HepG2 (cell line): ENCODE results near the gene FRMD1. TPM values are rescaled to one million over a fixed set of nuclear protein-coding genes. Genes with fewer than 3 reads are reported as not detected.

Source experiments
- ATAC-seq: fragments of 200-7000 bp; cut with Tn5 transposase; 3 replicates; pipeline ENCODE4 v1.9.1; 2020; ENCODE audit warnings: mild to moderate bottlenecking, moderate library complexity
- BruUV-seq: library from RNA; stranded (reverse); fragments of 400-500 nt; replicated peaks from 2 replicates; lab custom pipeline; 2021; lab: Mats Ljungman, UMichigan
- CTCF ChIA-PET: fragments of 300-600 bp; formaldehyde crosslinking; extraction: SDS; loops from one replicate; lab custom pipeline; 2021; ENCODE audit warnings: low total read pairs, inconsistent platforms, low intra/inter-chr PET ratio; lab: Yijun Ruan, JAX
- POLR2A ChIA-PET: fragments of 350-600 bp; sonication (Branson Sonifier 250); formaldehyde crosslinking; loops from one replicate; lab custom pipeline; 2020; ENCODE audit warnings: antibody characterized with exemption, inconsistent platforms; lab: Yijun Ruan, JAX
- DNase-seq: peaks from one replicate; pipeline ENCODE4 v3.0.0-alpha.2; 2015; ENCODE audit warnings: low spot score
- FAIRE-seq: peaks from 3 replicates; lab custom pipeline; 2011; peaks lifted over from hg19 to GRCh38; lab: Jason Lieb, UNC
- H2AFZ ChIP-seq: one replicate; pipeline ENCODE4 v1.6.1; 2011; ENCODE audit warnings: low read length, inconsistent platforms
- H3K27ac ChIP-seq: fragments of 300-600 bp; 3 replicates; pipeline ENCODE4 v1.8.0; 2011; ENCODE audit warnings: mixed run types, mild to moderate bottlenecking, mixed read lengths, low read length, inconsistent platforms; ENCODE audit not compliant: insufficient read depth; ENCODE audit errors: extremely low read length
- H3K27me3 ChIP-seq, 2 experiments: fragments of 200-600 bp in 1 of 2; 2 replicates in 1 of 2; 3 replicates in 1 of 2; pipeline versions ENCODE4 v1.6.0 to v1.8.0; 2011; ENCODE audit warnings: low read length in 2 of 2, mild to moderate bottlenecking in 2 of 2, moderate library complexity in 2 of 2, inconsistent platforms in 1 of 2; ENCODE audit not compliant: insufficient read depth in 2 of 2, control insufficient read depth in 1 of 2
- H3K36me3 ChIP-seq, 2 experiments: fragments of 200-600 bp in 1 of 2; replicated peaks in 1 of 2; 2 replicates in 1 of 2; 3 replicates in 1 of 2; pipeline versions ENCODE4 v1.5.1 to v1.8.0; 2011; ENCODE audit warnings: low read length in 2 of 2, inconsistent platforms in 1 of 2; ENCODE audit not compliant: insufficient read depth in 2 of 2, control insufficient read depth in 1 of 2
- H3K4me1 ChIP-seq: 2 replicates; pipeline ENCODE4 v1.5.1; 2012; ENCODE audit warnings: low read length, inconsistent platforms; ENCODE audit not compliant: insufficient read depth
- H3K4me2 ChIP-seq: 2 replicates; pipeline ENCODE4 v1.6.0; 2011; ENCODE audit warnings: low read depth, low read length, inconsistent platforms
- H3K4me3 ChIP-seq, 3 experiments: fragments of 200-600 bp in 1 of 3; sonication (generic), shearing (Covaris generic) in 1 of 3; replicated peaks in 1 of 3; 2 replicates each; pipeline ENCODE4 v1.5.1; 2011 to 2016; ENCODE audit warnings: low read length in 3 of 3, inconsistent platforms in 2 of 3, low read depth in 2 of 3, mild to moderate bottlenecking in 2 of 3, control low read depth in 1 of 3, mixed read lengths in 1 of 3; ENCODE audit not compliant: insufficient read depth in 1 of 3
- H3K79me2 ChIP-seq: one replicate; pipeline ENCODE4 v1.6.1; 2011; ENCODE audit warnings: low read length, inconsistent platforms; ENCODE audit not compliant: insufficient read depth
- H3K9ac ChIP-seq: 2 replicates; pipeline ENCODE4 v1.6.0; 2011; ENCODE audit warnings: mild to moderate bottlenecking, low read depth, low read length, inconsistent platforms; ENCODE audit not compliant: insufficient read depth
- H3K9me3 ChIP-seq: 2 replicates; pipeline ENCODE4 v1.5.1; 2012; ENCODE audit warnings: mild to moderate bottlenecking, low read length
- H4K20me1 ChIP-seq: 2 replicates; pipeline ENCODE4 v1.6.0; 2011; ENCODE audit warnings: inconsistent platforms, mild to moderate bottlenecking, low read length, moderate library complexity; ENCODE audit not compliant: insufficient read depth
- ATF2 ChIP-seq: sonication (generic); formaldehyde crosslinking; IDR thresholded peaks from 2 replicates; pipeline ENCODE4 v1.4.0; 2020; ENCODE audit warnings: missing genetic modification reagents
- ERF ChIP-seq: IDR thresholded peaks from 2 replicates; pipeline ENCODE4 v1.6.1; 2018; ENCODE audit warnings: missing biosample characterization, missing genetic modification reagents
- HMG20A ChIP-seq: IDR thresholded peaks from 2 replicates; pipeline ENCODE4 v1.6.1; 2016; ENCODE audit warnings: borderline replicate concordance
- HNF4A ChIP-seq: sonication (generic); formaldehyde crosslinking; IDR thresholded peaks from 2 replicates; pipeline ENCODE4 v1.4.0; 2020; ENCODE audit warnings: missing genetic modification reagents
- HOXA3 ChIP-seq: sonication (generic); formaldehyde crosslinking; IDR thresholded peaks from 2 replicates; pipeline ENCODE4 v1.5.0; 2020; ENCODE audit warnings: missing genetic modification reagents
- MTF1 ChIP-seq: sonication (generic); formaldehyde crosslinking; IDR thresholded peaks from 2 replicates; pipeline ENCODE4 v1.5.0; 2020; ENCODE audit warnings: missing genetic modification reagents
- NFE2 ChIP-seq: sonication (generic); formaldehyde crosslinking; IDR thresholded peaks from 2 replicates; pipeline ENCODE4 v1.4.0; 2020; ENCODE audit warnings: missing genetic modification reagents
- PCBP2 ChIP-seq: fragments of 200-400 bp; formaldehyde crosslinking; optimal IDR thresholded peaks from 2 replicates; pipeline ENCODE3; 2018; ENCODE audit warnings: low read length, low read depth; ENCODE audit not compliant: poor library complexity, severe bottlenecking
- POLR2A ChIP-seq, 2 experiments: IDR thresholded peaks; 2 replicates each; pipeline ENCODE4 v1.6.1; 2011; ENCODE audit warnings: low read depth in 2 of 2, low read length in 2 of 2, mild to moderate bottlenecking in 1 of 2, moderate library complexity in 1 of 2; ENCODE audit not compliant: insufficient read depth in 1 of 2
- SNAPC4 ChIP-seq: sonication (generic); formaldehyde crosslinking; IDR thresholded peaks from 2 replicates; pipeline ENCODE4 v1.4.0; 2020; ENCODE audit warnings: mild to moderate bottlenecking, missing genetic modification reagents
- ZBTB42 ChIP-seq: sonication (generic); formaldehyde crosslinking; IDR thresholded peaks from 2 replicates; pipeline ENCODE4 v1.5.0; 2020; ENCODE audit warnings: mild to moderate bottlenecking, missing genetic modification reagents
- ZNF205 ChIP-seq: IDR thresholded peaks from 2 replicates; pipeline ENCODE4 v1.6.1; 2018; ENCODE audit warnings: missing biosample characterization, missing genetic modification reagents
- ZNF484 ChIP-seq: sonication (generic); formaldehyde crosslinking; IDR thresholded peaks from 2 replicates; pipeline ENCODE4 v1.5.1; 2020; ENCODE audit warnings: mild to moderate bottlenecking, low read depth, missing genetic modification reagents, borderline replicate concordance
- ZNF576 ChIP-seq: sonication (generic); formaldehyde crosslinking; IDR thresholded peaks from 2 replicates; pipeline ENCODE4 v1.4.0; 2020; ENCODE audit warnings: mild to moderate bottlenecking, missing genetic modification reagents
- ZNF746 ChIP-seq: sonication (generic); formaldehyde crosslinking; IDR thresholded peaks from 2 replicates; pipeline ENCODE4 v1.8.0; 2022; ENCODE audit warnings: mild to moderate bottlenecking, missing genetic modification reagents
- ZNF747 ChIP-seq: sonication (generic); formaldehyde crosslinking; IDR thresholded peaks from 2 replicates; pipeline ENCODE4 v1.8.1; 2023; ENCODE audit warnings: missing genetic modification reagents, mild to moderate bottlenecking, borderline replicate concordance
- WGBS: methylation state at CpG from one replicate; pipeline ENCODE4 v1.1.6; 2017; ENCODE audit warnings: low lambda C conversion rate; 5-methylcytosine and 5-hydroxymethylcytosine counted together
- in situ Hi-C: cut with HindIII; loops from 2 replicates; pipeline ENCODE4 v1.10.0; 2017; ENCODE audit warnings: low pct_unique_long_range_greater_than_20kb; ENCODE audit not compliant: extremely low pct_ligation_motif_present
- intact Hi-C: fragments of 100-400 bp; cut with micrococcal nuclease; formaldehyde crosslinking; loops from one replicate; pipeline ENCODE4 v1.10.0; 2022; ENCODE audit not compliant: unreplicated experiment
- polyA plus RNA-seq, 8 experiments: library from polyadenylated mRNA; depleted of rRNA in 3 of 8; stranded (reverse) in 7 of 8; unstranded in 1 of 8; fragments of >200 nt; fragmentation: Illumina TruSeq in 4 of 8; extraction: Trizol in 4 of 8; gene quantifications; 2 replicates each; pipeline versions ENCODE4 v1.2.1 to v1.2.3, GENCODE V29; 2011 to 2016; ENCODE audit warnings: low read depth in 4 of 8, missing spikeins in 1 of 8, mixed read lengths in 1 of 8; ENCODE audit not compliant: insufficient read depth in 1 of 8
- total RNA-seq, 5 experiments: library from RNA; depleted of rRNA; stranded (reverse); fragments of >200 nt; fragmentation: Illumina TruSeq; extraction: Trizol; gene quantifications; 2 replicates each; pipeline ENCODE4 v1.2.3, GENCODE V29; 2016; ENCODE audit warnings: low read depth in 1 of 5
- TF ChIP-seq, protein P1 (sequence below), 2 experiments: sonication (generic) in 1 of 2; formaldehyde crosslinking in 1 of 2; IDR thresholded peaks; 2 replicates each; pipeline versions ENCODE4 v1.4.0 to v1.6.1; 2018 to 2020; ENCODE audit warnings: missing genetic modification reagents in 2 of 2, borderline replicate concordance in 1 of 2, low read depth in 1 of 2, mild to moderate bottlenecking in 1 of 2, missing biosample characterization in 1 of 2

FRMD1 gene
- total and polyA plus RNA-seq, 2 of the 13 experiments (the other 11 are each of a cell fraction or from before 2014, with no cell fraction given) = 0.01 TPM; not detected in 1

- no TSS peak for BruUV-seq
- peak; percentile 37; the same call in 2 of the 3 replicates for ATAC-seq
- TF ChIP-seq POLR2A (IDR thresholded peaks at IDR 0.05; ENCODE audit: insufficient read depth in 1 of 2, low read depth in 2 of 2, low read length in 2 of 2) (no peak), HOXA3 (CRISPR knock-in tag) (no peak), ZBTB42 (CRISPR knock-in tag) (no peak), ZNF746 (CRISPR knock-in tag) (no peak), SNAPC4 (CRISPR knock-in tag) (no peak), HMG20A (CRISPR knock-in tag) (no peak), ATF2 (no peak), ZNF205 (CRISPR knock-in tag) (no peak), HNF4A (no peak), ZNF747 (CRISPR knock-in tag) (no peak), NFE2 (CRISPR knock-in tag) (no peak), MTF1 (no peak), ERF (CRISPR knock-in tag) (no peak), ZNF576 (CRISPR knock-in tag) (no peak), ZNF484 (CRISPR knock-in tag) (no peak), PCBP2 (no peak)
- TF ChIP-seq, protein P1, sequence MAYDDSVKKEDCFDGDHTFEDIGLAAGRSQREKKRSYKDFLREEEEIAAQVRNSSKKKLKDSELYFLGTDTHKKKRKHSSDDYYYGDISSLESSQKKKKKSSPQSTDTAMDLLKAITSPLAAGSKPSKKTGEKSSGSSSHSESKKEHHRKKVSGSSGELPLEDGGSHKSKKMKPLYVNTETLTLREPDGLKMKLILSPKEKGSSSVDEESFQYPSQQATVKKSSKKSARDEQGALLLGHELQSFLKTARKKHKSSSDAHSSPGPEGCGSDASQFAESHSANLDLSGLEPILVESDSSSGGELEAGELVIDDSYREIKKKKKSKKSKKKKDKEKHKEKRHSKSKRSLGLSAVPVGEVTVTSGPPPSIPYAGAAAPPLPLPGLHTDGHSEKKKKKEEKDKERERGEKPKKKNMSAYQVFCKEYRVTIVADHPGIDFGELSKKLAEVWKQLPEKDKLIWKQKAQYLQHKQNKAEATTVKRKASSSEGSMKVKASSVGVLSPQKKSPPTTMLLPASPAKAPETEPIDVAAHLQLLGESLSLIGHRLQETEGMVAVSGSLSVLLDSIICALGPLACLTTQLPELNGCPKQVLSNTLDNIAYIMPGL (CRISPR knock-in tag; IDR thresholded peaks at IDR 0.05; ENCODE audit: borderline replicate concordance in 1 of 2, low read depth in 1 of 2) = no peak
Measured at GRCh38 chr6:168029459-168030217, 49.4 kb downstream of the FRMD1 start.

More at GRCh38 chr6:168029459-168030217, 49.4 kb downstream of the FRMD1 start:
- H3K27me3 ChIP-seq = peaks cover 0 to 19% of the 10 kb centered on the region in 2 experiments; a peak in 3 of 5 replicates
- no peak overlapping the region for H2AFZ ChIP-seq
- H3K4me1 ChIP-seq = peaks cover 6% of the 10 kb centered on the region
- H3K9ac ChIP-seq = no peak overlapping the region
- no peaks in the 10 kb centered on the region for H3K79me2 ChIP-seq
- FAIRE-seq = no peak
- no peaks in the 10 kb centered on the region for H4K20me1 ChIP-seq
- no peaks in the 10 kb centered on the region for H3K9me3 ChIP-seq
- CTCF ChIA-PET = no interaction called here
- DNase-seq = no peak
- H3K36me3 ChIP-seq = no peaks in the 10 kb centered on the region
- POLR2A ChIA-PET = no interaction called here
- H3K4me3 ChIP-seq = no peak overlapping the region
- WGBS = 44% methylated on average over 14 of the region's 14 CpGs
- no peak overlapping the region for H3K27ac ChIP-seq
- no peak overlapping the region for H3K4me2 ChIP-seq
- in situ Hi-C loops = no loop called here
- intact Hi-C loops = no loop called here
